HL-60/S4 treated with retinoic acid at 250 ng/mL for 4 days and 3 days (cell line): Measurements from ENCODE around the gene PCYT2.

ENCODE experiments used
- in situ Hi-C: fragments of 300-500 bp; cut with MboI; formaldehyde crosslinking; loops from 2 replicates; pipeline ENCODE4 v1.7.0; 2022; ENCODE audit warnings: low sequenced_read_pairs

Gene PCYT2

GRCh38 chr17:81877569-81877968 is 33.6 kb downstream of the PCYT2 start:
- in situ Hi-C loops, result no loop called here

GRCh38 chr17:81871387-81872230 is 39.6 kb downstream of the PCYT2 start:
- in situ Hi-C loops, result no loop called here

GRCh38 chr17:81870981-81871386 is 40.2 kb downstream of the PCYT2 start, which contains the start of gene ARHGDIA:
ARHGDIA (minus strand) TSS chr17:81871337; CDS start chr17:81869930, 1,407 bp downstream.
- in situ Hi-C loops, result no loop called here

DNA sequence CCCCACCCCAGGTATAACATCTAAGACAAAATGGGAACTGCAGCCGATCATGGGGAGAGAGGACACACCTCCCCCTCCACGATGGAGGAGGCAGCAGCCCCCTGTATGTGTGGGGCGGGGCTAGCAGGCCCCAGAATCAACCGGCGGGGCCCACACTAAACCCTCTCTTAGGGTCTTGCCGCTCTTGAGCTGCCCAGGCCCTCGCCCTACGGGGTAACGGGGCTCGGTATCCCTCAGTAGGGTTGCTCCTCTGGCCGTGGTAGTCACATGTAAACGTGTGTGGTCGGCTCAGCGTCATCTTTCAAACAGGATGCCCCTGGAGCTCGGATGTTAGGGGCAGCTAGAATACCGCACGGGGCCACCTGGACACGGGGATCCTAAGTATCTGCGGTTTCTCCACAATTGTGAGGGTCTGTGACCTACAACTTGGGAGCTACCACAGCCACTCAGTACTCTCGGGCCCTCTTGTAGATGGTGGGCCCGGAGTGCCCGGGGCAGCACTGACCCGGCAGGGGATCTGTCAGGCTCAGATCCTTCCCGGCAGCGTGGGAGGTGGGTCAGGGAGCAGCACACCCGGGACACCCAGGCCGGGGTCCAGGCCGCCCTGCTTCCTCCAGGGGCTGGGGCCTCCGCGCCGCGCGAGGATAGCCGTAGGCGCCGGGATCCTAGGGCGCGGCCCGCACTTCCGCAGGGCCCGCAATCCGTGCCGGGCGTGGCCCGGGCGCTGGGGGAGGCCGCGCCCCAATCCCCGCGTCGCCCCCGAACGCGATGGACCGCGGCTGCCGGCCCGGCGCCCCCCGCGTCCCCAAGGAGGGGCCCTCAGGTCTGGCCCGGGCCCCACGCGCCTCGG is 40.8 kb downstream of the PCYT2 start:
- in situ Hi-C loops, result no loop called here

DNA sequence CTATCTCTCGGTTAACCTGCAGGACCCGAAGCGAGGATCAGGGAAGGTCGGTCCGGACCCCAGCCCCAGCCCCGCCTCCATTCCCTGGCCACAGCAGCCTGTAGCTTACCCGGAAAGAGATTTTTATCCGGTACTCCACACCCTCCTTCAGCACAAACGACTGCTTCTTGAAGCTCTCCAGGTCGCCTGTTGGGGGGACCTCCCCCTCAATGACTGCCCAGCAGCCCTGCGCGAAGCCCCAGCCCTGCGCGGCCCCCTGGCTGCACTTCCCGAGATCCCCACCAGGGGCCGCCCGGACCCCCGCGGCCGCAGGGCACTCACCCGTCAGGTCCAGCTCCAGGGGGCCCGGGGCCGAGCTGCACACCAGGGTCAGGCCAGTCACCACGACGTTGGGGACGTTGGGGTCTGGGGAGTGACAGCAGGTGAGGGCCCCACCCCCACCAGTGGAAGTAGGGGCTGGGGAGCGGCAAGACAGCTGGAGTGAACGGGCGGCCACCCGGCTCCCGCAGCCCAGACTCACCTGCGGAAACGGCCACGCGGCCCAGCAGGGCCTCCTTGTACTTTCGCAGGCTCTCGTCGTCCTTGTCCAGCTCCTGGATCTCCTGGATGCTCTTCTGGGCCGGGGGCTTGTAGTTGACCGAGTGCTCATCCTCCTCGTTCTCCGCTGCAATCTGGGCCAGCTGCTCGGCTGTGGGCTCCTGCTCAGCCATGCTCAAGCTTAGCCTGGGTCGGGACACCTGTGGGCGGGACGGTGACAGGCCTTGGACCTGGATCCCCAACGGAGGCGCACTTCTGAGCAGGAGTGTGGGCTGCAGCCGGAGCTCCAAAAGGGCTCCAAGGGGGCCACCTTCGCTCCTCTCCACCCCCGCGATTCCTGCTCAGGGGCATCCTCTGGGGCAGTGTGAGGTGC is 41.7 kb downstream of the PCYT2 start:
- in situ Hi-C loops, result no loop called here

DNA sequence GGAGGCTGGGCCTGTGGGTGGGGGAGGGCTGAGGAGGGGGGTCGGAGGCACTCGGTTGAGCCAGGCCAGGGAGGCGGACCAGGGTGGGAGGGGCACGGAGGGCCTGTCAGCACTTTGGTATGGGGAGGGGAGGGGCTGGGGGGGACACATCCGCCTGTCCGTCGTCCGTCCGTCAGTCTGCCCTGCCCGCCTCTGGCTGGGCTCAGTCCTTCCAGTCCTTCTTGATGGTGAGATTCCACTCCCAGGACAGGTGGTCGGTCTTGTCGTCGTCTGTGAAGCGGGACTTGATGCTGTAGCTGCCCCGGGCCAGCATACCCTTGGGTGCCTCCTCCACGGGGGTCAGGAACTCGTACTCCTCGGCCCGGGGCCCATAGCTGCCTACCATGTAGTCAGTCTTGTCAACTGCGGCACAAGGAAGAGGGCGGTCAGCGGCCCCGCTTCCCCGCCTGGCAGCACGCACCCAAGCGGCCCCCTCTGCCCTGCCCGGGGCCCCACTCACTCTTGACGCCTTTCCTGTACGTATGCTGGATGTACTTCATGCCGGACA is 42.5 kb downstream of the PCYT2 start:
- in situ Hi-C loops, result no loop called here

- in situ Hi-C loops, result no loop called here
Measured at GRCh38 chr17:81867991-81868673, 43.1 kb downstream of the PCYT2 start.

- in situ Hi-C loops, result no loop called here
Measured at GRCh38 chr17:81867170-81867990, 43.8 kb downstream of the PCYT2 start.

GRCh38 chr17:81866440-81867169 is 44.6 kb downstream of the PCYT2 start:
- in situ Hi-C loops, result no loop called here

DNA sequence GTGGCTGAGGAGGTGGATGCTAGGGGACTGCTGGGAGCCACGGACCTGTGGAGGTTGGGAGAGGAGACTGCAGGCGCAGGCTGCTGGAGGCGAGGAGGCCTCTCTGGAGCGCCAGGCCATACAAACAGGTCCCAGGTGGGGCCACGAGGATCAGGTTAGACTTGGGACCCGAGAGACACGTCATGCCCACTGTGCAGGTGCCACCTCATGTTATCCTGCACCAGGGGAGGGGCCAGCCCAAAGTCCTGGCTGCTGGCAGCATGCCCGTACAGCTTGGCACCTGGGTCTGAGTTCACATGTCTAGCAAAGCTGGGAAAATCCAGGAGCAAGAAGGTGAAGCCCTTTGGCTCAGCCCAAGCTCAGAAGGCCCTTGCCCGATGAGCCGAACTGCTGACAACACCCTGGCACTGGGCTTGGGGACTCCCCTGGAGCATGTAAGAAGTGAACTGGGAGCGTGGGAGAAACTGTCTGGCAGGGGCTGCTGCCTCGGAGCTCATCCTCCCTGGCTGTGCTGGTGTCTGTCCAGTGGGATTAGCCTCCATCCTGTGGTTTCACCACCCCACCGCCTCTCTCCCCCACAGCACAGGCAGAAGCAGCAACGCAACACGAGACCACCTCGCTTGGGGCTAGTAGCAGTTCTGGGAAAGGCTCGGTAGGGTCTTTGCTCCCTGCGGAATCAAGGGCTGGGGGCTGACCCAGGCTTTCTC is 45.3 kb downstream of the PCYT2 start:
- in situ Hi-C loops, result no loop called here

- in situ Hi-C loops, result no loop called here
Measured at GRCh38 chr17:81865358-81865732, 45.9 kb downstream of the PCYT2 start.

DNA sequence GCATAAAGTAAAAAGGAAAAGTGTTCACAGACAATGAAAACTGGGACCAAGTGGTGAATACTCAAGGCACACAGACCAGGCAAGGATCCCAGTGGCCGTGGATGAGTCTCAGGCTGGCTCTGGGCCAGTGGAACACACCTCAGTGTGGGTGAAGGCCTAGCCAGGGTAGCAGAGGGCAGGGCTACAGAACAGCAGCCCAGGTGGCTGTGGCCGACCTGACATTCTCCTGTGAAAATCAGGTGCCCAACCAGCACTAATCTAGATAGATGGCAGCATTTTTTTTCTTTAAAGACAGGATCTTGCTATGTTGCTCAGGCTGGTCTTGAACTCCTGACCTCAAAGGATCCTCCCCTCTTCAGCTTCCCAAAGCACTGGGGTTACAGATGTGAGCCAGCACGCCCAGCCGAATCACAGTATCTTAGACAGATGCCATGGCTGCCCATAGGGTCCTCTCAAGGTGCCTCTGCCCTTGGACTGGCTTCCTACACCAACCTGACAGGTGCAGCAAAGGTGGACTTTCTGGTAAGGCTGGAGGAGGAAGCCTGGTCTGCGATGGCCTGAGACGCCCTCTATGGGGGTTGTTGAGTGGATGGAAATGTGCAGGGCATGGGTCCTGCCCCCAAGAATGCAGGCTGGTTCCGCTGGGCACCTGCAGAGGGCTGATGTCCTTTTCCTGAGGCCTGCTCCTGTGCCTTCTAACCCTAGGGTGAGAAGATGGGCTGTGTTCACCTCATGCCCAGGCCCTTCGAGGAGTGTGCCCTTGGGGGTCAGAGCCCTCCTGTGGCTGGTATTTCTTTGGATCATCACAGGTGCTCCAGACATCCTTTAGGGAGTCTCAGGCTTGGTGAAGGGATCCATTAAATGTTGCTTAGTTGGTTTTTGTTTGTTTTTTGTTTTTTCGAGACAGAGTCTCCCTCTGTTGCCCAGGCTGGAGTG is 47.1 kb downstream of the PCYT2 start:
- in situ Hi-C loops, result no loop called here

DNA sequence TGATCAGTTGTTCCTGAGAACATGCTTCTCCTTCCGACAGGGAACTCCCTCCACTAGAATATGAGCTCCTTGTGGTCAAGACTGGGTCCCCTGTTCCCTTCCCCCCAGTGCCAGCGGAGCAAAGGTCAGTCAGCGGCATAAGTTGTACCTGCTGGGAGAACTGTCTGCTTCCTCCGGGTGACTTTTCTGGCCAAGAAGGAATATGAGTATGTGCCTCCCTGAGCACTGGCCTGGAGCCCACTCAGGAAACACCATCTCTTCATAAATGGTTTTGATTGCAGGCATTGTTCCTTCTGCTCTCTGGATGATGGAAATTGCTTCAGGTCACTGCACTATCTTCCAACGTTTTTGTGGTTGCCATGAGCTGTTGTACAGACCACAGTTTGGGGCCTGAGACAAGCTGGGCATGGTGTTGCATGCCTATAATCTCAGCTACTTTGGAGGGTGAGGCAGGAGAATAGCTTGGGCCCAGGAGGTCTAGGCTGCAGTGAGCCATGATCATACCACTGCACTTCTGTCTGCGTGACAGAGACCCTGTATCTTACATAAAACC is 48.0 kb downstream of the PCYT2 start:
- in situ Hi-C loops, result no loop called here

DNA sequence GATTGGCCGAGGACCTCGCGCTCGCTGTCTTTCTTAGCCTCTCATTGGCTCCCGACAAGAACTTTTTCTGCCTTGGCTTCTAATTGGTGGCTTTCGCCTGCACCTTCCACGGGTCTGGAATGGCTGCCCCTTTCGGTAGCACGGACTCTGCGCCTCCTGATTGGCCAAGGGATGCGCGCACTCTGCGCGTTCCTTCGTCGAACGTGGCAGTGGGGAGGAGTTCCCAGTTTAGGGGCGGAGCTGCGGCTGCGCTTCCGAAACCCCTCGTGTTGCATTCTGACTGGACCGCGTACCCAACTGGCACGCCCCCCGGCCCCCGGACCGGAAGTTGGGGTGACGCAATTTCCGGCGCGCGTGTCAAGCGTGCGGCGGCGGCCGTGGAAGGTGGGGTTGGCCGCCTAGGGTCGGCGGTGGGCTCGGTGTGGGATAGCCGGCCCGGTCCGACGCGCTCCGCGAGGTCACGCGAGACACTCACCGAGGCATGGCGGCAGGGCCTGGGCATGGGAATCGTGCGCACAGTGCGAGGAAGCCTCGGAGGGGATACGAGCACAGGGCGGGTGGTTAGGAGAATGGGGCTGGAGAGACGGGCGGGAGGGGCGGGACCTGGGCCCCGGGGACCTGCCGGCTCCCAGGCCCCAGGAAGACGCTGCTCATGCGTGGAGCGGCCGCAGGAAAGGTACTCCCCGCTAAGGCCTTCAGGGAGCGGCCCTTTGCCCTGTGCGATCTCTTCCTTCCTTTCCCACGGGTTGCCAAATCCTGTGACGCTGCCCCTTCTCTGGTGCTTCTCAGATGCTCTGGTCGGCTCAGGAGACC is 50.2 kb downstream of the PCYT2 start:
- in situ Hi-C loops, result no loop called here

DNA sequence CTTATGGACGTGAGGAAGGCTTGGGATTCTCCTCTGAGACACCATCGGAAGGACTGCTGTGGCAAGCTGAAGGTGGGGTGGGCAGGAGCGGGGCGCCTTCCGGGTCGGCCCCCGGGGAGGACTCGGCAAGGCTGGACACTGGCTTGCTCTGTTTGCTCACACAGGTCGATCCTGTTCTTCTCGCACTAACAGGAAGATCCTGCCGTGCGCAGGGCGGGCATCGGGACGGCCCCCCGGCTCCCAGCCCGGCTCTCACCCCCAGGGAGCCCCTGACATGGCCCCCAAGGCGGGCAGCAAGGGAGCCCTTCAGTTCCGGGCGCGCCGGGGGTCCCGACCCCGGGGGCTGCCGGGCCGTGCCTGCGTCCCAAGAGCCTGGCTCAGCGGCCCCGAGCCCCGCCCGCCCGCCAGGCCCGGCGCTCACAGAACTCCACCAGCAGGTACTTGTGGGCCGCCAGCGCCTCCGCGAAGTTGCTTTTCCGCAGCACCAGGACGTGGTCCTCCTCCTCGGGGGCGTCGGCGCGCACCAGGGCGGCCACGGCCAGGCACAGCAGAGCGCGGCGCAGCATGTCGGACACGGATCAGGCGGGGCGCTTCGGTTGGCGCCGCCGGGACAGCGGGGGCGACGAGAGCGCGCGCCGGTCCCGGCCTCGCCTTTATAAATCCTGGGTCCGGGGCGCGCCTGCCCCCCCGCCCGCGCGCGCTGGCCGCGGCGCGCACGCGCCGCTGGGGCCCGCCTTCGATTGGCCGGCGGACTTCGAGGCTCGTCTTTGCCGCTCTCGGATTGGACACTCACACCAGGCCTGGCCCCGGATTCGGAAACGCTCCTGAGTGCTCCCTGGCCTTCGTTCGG is 51.1 kb downstream of the PCYT2 start, which contains the start of gene P4HB:
Gene P4HB (minus strand): TSS at position 630 of the 850 bp plus-strand sequence. CDS start 64 bp downstream, at position 566.
- in situ Hi-C loops, result no loop called here
